ENCODE results near the gene TXNRD3. TPM values are rescaled to one million over a fixed set of nuclear protein-coding genes. Genes with fewer than 3 reads are reported as not detected.

The TXNRD3 gene
- total RNA-seq, 1 experiment from 2014 or later: 8.1 TPM

- no peaks in the 10 kb centered on the region for H3K4me1 ChIP-seq (ENCODE audit: insufficient read depth, low read length)
- Mint-ChIP-seq H3K36me3 (ENCODE audit: insufficient read depth in 1 of 3, low read depth in 3 of 3) (no peaks in the 10 kb centered on the region), H3K27ac (peak overlapping the region in 1 of 3 experiments; percentile 63; a peak in 1 of 7 replicates), H3K4me3 (no peak overlapping the region), H3K4me1 (peaks cover under 1 to 3% of the 10 kb centered on the region in 2 experiments; a peak in 2 of 4 replicates), H3K9me3 (no peaks in the 10 kb centered on the region), H3K27me3 (ENCODE audit: low read depth) (peaks cover 2% of the 10 kb centered on the region; the same call in 1 of the 2 replicates)
- no peak overlapping the region for H3K4ac ChIP-seq (ENCODE audit: low read depth, low read length)
- no peak overlapping the region for H2BK20ac ChIP-seq (ENCODE audit: low read depth, low read length, poor library complexity, severe bottlenecking)
- H3K27ac ChIP-seq (ENCODE audit: insufficient read length, low read depth, low read length): no peak overlapping the region
- WGBS (ENCODE audit: extremely low coverage, insufficient read length, low lambda C conversion rate): no CpG with 5 or more reads among the region's 15 CpGs
- H4K20me1 ChIP-seq (ENCODE audit: control insufficient read depth, insufficient read depth, insufficient read length): no peaks in the 10 kb centered on the region
- no peak overlapping the region for H4K91ac ChIP-seq (ENCODE audit: insufficient read length, low read depth, low read length)
- no peak overlapping the region for H3K18ac ChIP-seq (ENCODE audit: insufficient read length, low read depth, low read length)
- H3K23ac ChIP-seq (ENCODE audit: insufficient read length, low read depth, low read length): no peak overlapping the region
- H2BK5ac ChIP-seq (ENCODE audit: insufficient read length, low read length): no peak overlapping the region
- H3K79me2 ChIP-seq (ENCODE audit: insufficient read depth, low read length): no peaks in the 10 kb centered on the region
- no peak overlapping the region for H4K8ac ChIP-seq (replicated peaks; ENCODE audit: insufficient read length, low read depth, low read length)
- no peak overlapping the region for H3K56ac ChIP-seq (ENCODE audit: insufficient read length, low read depth, low read length)
- no peak for DNase-seq
- H3K14ac ChIP-seq (ENCODE audit: insufficient read depth, low read length): no peak overlapping the region
- no peaks in the 10 kb centered on the region for H3K9me3 ChIP-seq (ENCODE audit: control insufficient read depth, low read depth, low read length)
- no peaks in the 10 kb centered on the region for H3K79me1 ChIP-seq (ENCODE audit: insufficient read depth, low read depth, low read length, poor library complexity, severe bottlenecking)
- H4K5ac ChIP-seq (ENCODE audit: insufficient read length, low read depth, low read length): no peak overlapping the region
- no peak overlapping the region for H3T11ph ChIP-seq (ENCODE audit: low read length)
- no peak overlapping the region for H2BK12ac ChIP-seq (ENCODE audit: insufficient read length, low read depth, low read length)
- H3K9ac ChIP-seq (ENCODE audit: extremely low read depth, insufficient read length, low read length): no peak overlapping the region
- H2BK120ac ChIP-seq (ENCODE audit: low read depth, low read length, poor library complexity, severe bottlenecking): no peak overlapping the region
- TF ChIP-seq CTCF (conservative IDR thresholded peaks at IDR 0.05): no peak
- no peaks in the 10 kb centered on the region for H3K27me3 ChIP-seq (ENCODE audit: insufficient read depth, low read length)
- no peaks in the 10 kb centered on the region for H3K23me2 ChIP-seq (ENCODE audit: insufficient read length, low read depth, low read length, poor library complexity, severe bottlenecking)
- no peak overlapping the region for H2BK15ac ChIP-seq (ENCODE audit: low read depth, low read length)
- no peak overlapping the region for H2AFZ ChIP-seq (ENCODE audit: low read length)
- no peak overlapping the region for H3K4me2 ChIP-seq (ENCODE audit: insufficient read depth, insufficient read length, low read length)
- H2AK5ac ChIP-seq (ENCODE audit: insufficient read length, low read length): no peak overlapping the region
Measured at GRCh38 chr3:126573492-126574117, 81.3 kb downstream of the TXNRD3 start.

All from H9 (cell line).